ENCODE results near the gene PCARE.

PCARE gene

DNA sequence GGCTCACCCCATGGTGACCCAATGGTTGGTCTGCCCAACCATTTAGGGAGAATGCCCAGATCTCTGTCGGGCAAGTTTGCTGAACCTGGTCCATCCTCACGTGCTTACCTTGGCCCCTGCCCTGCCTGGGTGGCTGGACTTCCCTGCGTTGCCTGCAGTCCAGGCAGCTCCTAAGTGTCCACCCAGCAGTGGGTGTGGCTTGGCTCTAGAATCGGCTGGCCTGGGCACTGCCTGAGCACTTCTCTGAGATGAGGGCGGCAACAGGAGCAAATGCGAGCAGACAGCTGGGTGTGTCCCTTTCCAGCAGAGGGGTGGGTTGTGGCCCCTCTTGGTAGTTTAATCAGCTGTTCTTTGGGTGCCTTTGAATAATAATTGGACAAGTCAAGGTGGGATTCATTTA lies 11.3 kb downstream of the PCARE start:
- DNase-seq (ENCODE audit: low read depth): no peak

DNA sequence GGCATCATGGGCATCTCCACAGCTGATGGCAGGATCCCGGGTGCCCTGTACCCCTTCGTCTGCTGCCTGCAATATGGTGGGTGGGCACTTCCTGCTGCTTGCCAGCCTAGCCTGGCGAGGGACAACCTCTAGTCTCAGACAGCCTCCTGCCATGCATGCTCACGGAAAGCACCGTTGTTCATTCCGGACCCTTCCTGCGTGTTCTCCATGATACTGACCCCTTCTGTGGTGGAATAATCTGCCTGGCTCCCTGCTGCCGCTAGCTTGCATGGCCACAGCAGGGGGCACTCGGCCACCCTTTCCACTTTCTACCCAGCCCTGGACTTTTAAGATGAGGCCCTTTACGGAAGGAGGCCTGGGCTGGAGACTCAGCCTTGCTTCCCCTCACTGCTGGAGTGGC lies 12.0 kb downstream of the PCARE start:
- no peak for DNase-seq (ENCODE audit: low read depth)

DNA sequence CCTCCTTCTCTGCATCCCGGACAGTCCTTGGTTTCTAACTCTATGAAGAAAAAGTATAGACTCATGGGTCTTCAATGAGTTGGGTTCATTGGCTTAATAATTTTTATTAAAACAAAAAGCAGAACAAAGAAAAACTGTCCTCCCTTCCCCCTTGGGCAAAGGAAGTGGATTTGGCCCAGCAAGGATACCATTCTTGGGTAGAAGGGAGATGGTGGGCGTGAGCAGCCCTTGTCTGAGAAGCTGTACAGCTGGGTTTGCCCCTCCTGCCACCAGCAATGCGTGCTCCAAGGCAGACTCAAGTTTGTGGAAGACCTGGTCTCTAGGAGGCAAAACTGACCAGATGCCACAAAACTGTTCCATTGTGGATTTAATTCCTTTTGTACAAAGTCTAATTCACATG lies 12.7 kb downstream of the PCARE start:
- no peak for DNase-seq (ENCODE audit: low read depth)

DNA sequence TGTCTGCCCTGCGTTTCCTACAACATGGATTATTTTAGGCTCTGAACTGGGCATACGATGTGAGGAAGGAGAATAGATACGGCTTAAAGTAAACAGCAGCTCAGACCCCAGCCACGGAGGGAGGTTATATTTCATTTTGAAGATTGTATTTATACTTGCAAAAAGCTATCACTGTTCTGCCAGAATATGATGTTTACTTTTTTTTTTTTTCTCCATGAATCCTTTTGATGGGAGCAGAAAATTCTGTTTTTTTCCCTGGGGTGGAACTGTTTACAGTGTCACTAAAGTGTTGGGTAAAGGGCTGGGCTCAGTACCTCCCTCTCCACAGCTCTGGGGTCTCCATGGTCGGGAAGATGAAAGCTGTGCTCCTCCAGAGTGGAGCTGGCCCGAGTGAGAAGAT lies 13.1 kb downstream of the PCARE start:
- no peak for DNase-seq (ENCODE audit: low read depth)

DNA sequence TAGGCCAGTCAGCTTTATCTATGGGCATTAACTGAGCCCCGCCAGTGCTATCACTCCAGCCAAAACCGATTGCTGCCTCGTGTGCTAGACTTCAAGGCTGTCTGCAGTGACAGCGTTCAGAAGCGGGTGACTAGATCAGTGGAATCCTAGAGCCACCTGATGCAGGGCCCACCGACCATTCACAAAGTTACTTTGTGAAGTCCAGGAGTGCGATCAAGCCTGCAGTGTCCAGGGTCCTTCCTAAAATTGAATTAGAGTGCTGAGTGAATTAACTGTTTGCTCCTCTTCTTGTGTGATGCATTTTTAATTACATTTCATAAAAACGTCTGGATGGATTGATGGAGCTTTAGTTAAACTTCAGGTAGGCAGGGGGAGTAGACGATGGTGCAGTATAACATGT lies 13.9 kb downstream of the PCARE start:
- DNase-seq (ENCODE audit: low read depth): no peak

DNA sequence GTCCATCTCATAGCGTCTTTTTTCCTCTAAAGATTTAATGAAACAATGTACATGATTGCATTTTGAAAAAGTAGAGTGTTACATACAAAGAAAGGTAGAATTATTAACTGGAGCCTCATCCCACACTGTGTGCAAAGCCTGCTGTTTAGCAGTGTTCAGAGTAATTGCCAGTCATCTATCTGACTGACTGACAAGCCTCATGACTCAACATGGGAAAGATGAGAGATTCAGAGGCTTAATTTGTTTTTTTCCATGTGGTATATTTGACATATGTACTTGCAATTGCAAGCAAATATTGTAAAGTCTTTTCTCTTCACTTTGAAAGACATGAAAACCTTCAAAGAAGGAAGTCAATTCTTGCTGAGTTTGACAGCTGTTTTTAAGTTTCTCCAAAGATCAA lies 14.7 kb downstream of the PCARE start:
- no peak for DNase-seq (ENCODE audit: low read depth)

DNA sequence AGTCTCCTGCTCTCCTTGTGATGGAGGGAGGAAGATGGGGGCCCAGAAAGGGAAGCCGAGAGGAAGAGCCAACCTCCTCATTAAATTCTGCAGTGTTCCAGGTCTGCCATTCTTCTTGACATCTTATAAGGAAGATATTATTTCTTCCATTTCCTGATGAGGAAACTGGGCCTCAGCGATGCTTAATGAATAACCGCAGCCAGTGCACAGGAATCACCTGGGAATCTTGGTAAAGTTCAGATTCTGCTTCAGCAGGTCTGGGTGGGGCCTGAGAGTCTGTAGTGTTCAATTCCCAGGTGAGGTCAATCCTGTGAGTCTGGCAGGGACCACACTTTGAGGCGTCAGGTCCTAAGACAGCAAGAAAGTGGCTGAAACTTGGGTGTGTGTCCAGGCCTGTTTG lies 17.3 kb downstream of the PCARE start:
- no peak for DNase-seq (ENCODE audit: low read depth)

DNA sequence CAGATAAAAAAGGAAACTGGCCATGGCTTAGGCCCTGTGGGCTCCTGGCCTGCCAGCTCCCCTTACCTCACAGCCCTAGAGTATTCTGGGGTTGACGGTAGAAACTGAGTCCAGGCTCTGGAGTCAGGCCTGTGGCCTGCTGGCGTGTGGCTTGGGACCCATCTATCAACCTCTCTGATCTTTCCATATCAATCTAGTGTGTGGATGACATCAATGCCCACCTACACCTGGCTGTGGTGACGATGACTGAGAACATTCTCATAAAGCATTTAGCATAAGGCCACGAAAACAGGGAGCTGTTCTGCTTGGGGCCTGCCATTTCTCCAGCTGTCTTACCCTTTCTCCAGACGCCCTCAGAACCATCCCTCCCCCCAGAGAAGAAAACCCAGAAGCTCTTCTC lies 17.9 kb downstream of the PCARE start:
- DNase-seq (ENCODE audit: low read depth): no peak

DNA sequence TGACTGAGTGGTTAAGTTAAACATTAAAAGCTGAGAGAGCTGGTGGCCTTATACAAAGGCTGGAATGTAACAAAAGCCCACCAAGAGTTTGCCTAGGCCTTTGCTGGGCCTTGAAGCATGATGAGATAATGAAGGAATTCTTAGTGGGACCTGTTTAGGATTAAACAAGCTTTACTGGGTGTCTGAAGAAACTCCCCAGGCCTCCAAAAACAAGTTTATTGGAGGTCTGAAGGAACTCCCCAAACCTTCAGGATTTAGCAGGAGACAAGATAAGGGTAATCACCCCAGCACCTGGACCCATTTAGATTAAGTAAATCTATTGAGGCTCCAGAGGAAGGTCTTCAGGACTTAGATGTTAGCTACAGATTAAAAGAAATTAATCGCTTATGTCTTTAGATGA lies 18.7 kb downstream of the PCARE start:
- DNase-seq (ENCODE audit: low read depth): no peak

DNA sequence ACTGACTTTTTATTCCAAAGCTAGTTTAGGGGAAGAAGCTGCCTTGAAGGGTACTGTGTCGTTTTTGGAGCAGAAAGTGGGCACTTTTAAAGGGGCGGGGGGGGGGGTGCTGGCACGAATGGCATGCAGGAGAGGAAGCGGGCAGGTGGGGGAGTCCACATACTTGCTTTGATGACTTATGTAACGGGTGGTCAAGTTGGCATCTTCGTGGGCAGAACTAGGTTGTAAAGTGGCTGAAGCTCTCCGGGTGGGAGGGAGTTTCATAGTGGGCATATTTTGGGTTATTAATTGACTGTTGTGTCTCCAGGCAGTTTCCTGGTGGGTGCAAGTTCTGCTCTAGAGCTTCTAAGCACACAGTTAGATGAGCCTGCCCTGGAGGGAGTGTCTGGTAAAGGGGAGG lies 19.9 kb downstream of the PCARE start:
- no peak for DNase-seq (ENCODE audit: low read depth)

DNA sequence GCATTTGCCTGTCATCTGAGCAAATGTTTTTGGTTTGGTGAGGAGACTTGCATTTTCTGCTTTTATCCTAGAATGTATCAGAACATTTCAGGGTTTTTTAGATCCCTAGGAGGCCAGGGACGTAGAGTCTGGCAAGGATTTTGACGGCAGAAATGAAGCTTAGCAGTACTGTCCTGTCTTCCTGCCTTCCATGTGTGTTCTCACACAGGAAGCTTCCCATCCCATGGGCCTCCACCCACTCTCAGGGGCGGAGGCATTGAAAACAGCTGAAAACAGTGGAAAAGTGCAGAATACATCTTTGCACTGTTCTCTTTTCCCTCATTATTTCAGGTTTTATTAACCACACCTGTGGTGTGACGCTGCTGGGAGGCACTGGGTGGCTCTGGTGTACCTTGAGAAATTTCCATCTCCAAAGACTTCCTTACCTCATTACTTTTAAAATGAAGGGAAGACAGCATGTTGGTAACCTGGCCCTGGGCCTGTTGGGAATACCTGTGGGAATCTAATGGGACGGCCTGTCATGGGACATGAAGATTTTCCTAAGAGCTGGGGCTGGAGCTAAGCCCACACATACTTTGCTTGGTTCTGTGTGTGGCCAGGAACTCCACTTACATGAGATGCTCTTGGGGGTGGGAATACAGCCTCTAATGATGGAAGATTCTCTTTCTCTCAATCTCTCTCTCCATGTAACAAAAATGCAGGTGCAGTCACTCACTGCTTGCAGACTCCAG lies 20.5 kb downstream of the PCARE start:
- DNase-seq (ENCODE audit: low read depth): no peak

DNA sequence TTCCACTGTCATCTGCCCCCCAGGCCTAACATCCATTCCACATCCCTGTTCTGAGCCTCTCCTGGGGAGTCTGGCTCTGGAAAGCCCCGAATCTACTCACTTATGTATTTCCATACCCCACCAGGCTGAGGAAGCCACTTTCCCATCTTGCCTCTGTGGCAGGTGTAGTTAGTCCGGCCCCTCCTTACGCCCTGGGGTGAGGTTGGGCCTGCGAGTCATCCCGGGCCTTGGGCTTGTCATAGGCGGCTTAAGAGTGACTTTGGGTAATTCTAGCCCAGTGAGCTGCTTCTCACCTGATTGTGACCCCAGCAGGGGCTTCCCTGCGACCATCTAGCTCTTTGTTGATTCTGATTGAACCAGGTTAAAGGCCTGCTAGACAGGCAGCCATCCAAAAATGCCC lies 21.1 kb downstream of the PCARE start:
- no peak for DNase-seq (ENCODE audit: low read depth)

DNA sequence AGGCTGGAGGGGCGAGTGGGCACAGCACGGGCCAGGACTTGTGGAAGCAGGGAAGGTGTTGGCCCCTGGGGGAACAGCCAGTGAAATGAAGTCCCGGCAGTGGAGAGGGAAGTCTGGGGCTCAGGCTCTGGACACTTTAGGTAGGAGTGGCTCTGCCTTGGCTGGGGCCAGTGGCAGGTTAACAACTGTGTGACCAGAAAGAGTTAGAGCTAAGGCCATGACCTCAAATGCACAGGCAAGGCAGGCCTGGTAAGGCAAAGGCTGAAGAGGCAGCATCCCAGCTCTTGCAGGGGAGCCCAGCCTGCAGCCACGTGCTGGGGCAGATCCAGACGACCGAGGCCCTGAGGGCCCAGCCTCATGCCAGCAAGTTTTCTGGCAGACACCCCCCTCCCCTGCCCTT lies 21.5 kb downstream of the PCARE start:
- no peak for DNase-seq (ENCODE audit: low read depth)

DNA sequence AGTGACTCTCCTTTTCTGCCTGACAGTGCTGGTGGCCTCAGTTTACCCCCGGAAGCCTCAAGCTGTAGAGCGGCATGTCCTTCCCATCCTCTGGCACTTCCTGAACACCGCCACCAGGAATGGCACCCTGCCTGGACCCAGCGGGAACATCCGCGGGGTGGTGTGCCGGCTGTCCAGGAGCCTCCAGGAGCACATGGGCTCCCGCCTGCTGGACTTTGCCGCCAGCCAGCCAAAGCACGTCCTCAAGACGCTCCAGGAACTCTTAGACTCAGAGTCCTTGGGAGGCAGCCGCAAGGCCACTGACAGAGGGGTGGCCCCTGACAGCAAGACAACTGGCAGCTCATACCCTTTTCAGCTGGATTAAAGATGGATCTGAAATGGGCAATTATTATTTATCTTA lies 22.6 kb downstream of the PCARE start:
- no peak for DNase-seq (ENCODE audit: low read depth)

DNA sequence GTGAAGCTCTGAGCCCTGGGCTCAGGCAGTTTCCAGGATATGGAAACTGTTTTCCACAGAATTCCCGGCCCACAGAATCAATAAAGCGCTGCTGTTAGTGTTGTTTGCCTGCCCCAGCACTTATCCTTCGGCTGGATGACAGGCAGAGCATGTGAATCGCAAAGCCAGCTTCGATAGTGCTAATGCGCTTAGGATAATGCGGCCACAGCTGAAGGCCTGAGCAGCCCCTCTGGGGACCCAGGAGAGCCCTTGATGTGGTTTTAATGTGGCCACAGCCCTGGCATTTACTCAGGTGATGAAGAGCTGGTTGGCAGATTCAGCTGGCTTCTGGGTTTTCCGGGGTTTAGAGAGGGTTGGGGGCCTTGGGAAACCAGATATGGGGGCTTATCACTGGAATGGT lies 23.7 kb downstream of the PCARE start:
- no peak for DNase-seq (ENCODE audit: low read depth)

DNA sequence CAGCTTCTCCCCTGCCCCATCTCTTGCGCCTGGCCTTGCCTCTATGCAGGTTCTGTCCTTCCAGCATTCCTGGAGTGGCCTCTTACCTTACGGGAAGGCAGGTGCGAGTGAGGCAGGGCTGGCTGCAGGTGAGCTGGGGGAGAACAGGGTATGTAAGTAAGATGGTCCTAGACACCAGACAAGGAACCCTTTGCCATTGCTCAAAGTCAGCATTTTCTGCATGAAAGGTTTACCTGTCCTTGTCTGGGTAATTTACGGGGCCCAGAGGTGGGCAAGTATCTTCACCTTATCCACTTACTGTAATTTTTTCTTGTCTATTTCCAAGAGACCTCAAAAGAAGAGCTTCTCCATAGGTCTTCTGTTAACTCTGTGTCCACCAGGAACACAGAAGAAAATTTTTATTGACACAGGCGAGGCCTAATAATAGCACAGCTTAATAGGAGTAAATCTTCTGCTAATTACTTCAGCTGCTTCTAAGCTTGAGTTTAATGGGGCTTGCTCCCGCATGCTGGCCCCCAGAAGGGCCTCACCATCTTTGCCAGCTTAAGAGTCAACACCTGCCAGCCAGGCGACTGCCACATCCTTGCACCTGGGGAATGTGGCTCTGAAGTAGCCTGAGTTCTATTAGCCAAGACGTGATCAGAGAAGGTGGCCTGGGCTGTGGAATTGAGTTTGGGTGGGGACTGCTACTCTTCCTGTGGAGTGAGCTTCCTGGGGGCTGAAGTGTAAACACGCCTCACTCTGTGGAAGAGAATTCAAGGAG lies 27.1 kb downstream of the PCARE start:
- DNase-seq (ENCODE audit: low read depth): no peak

DNA sequence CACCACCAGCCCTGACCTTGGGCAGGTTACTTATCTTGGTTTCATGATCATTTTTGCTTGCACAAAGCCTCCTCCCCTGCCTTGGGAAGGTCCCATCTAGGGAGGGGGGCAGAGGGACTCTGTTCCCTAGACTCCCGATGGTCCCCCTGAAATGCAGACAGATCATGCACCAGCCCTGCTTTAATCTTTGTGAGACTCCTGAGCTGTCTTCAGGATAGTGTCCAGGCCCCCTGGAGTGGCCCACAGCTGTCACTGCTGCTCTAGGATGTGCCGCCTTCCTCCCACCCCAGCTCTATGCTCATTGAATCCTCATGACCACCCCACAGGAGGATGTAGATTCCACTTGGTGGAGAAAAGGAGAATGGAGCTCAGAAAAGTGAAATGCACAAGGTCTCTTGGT lies 28.0 kb downstream of the PCARE start:
- DNase-seq (ENCODE audit: low read depth): no peak

DNA sequence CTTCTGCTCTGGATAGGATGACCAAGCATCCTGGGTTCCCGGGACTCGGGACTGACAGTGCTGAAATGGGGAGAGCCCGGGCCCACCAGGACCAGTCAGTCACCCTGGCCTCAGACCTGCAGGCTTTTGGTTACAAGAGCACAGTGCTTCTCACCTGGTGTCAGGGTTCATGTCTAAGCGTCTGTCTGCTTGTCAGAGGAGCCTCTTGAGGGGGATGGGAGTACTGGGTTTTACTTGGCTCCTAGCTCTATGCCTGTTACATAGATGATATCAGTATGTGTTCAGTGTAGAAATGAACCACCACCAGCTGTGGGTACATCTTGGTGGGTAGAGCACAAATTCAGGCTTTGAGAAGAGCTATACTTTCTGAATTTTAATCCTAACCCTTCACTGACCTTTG lies 29.9 kb downstream of the PCARE start:
- DNase-seq (ENCODE audit: low read depth): no peak

DNA sequence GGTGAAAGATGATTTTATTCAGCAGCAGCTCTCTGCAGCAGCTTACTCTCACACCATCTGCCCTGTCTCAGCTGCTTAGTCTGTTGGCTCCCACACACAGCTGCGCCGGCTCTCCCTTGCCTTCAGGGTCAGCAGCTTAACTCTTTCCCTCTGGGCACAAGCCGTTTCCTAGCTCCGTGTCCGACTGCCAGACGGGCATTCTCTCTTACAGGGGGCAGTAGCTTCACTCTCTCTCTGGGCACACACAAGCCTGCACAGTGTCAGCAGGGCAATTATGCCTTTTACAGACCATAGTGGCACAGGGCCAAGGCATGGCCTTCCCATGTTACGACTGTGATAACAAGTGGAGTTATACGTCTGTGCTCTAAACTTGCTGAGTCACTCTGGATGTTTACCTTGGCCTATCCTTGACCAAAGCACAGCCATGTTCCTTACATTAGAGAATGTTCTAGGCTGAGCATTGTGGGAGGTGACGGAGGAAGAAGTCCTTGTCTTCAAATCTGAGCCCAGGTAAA lies 31.7 kb downstream of the PCARE start:
- DNase-seq (ENCODE audit: low read depth): no peak

DNA sequence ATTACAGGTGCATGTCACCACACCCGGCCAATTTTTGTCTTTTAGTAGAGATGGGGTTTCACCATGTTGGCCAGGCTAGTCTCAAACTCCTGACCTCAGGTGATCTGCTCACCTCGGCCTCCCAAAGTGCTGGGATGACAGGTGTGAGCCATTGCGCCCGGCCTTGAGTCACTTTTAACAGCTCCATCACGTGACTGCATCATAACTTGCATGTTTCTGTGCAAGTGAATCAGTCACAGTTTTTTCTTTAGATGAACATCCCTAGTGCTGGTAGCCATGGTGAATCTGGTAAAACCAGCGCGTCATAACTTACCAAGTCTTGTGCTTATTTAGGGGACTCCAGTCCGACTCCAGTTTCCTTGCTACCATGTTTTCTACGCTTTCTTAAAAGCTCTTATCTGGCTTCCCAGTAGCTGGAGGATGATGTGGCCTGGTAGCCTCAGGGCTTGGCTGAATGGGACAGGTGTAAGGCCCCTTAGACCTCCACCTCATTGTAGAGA lies 33.1 kb downstream of the PCARE start:
- no peak for DNase-seq (ENCODE audit: low read depth)

DNA sequence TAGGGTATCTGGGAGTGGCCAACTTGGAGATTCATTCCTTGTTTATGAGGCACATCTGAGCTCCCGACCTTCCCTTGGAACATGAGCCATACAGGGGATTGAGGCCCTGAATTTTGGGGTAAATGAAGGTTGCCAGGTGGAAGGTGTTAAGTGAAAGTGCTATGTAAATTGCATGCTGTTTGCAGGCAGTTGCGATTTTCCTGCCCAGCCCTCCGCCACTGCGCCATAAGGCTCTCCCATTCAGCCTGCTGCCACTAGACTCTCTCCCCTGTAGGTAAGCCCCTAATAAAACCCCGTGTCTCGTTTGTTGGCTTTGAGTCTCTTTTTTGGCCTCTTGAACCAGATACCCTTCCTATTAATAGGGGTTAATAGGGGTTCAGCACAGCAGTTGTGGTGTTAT lies 33.8 kb downstream of the PCARE start:
- no peak for DNase-seq (ENCODE audit: low read depth)

DNA sequence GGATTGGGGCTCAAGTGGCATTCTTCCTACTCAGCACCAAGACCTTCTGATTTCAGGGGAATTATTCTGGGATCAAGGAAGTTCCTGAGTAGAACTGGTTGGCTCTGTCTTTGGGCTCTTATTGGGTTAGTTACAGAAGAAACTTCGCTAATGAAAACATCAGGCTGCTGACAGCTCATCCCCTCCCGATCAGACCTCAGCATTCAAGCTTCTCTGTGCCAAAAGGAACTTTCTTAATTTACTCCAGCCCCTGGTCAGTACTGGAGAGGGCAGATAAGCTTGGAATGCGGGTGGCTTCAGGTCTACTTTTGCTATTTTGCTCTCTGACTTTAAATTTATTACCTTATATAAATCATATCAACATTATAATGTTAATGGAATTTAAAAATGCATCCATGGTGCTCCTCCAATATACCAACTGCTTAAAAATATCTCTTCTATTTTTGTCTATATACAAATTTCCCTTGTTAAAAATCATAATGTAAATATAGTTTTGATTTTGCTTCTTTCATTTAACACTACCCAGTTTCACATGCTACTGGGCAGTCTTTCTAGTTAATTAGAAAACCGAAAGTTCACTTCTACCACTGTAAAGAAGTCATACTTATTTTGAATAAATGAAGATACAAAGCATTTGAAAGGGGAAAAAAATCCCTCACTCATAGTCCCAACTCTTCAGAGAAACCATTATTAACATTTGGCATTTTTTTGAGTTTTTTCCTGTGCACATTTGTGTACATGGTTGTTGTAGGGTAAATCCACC lies 34.4 kb downstream of the PCARE start:
- no peak for DNase-seq (ENCODE audit: low read depth)

Measured in stimulated activated CD8-positive, alpha-beta memory T cell treated with anti-CD3 and anti-CD28 coated beads, Interleukin-4, amount 100 ng/mL, for 24 hours (primary cell).